Right renal pelvis (tissue), 4 donors: ENCODE results near the gene VAMP3. TPM values are rescaled to one million over a fixed set of nuclear protein-coding genes. Genes with fewer than 3 reads are reported as not detected.

ENCODE experiments used
- DNase-seq, 4 donors: peaks; one replicate each; pipeline ENCODE4 v3.0.0-alpha.2; 2013; ENCODE audit warnings: low read depth in 4 of 4, low spot score in 3 of 4, missing footprints in 1 of 4
- polyA plus RNA-seq, 4 donors: library from polyadenylated mRNA; unstranded; fragments of 120-200 nt; gene quantifications; one replicate each; pipeline ENCODE4 v1.2.1, GENCODE V29; 2013; ENCODE audit not compliant: insufficient read length in 4 of 4

VAMP3 gene
- polyA plus RNA-seq, 4 donors = 103 to 117 (median 113) TPM

DNA sequence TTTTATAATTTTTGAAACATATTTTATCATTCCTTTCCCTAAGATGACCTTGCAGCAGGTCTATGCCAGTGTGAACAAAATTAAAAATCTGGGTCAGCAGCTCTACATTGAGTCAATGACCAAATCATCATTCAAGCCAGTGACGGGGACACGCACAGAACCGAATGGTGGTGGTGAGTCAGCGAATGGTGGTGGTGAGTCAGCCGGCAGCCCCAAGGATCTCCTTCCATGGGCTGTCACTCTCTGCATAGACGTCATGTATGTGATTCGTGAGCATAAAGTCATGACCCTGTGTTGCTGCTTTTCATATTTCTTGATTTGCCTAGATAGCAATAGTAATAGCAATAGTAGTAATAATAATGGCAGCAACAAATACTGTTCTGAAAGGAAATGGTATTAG is 39.3 kb downstream of the VAMP3 start:
- no peak for DNase-seq

DNA sequence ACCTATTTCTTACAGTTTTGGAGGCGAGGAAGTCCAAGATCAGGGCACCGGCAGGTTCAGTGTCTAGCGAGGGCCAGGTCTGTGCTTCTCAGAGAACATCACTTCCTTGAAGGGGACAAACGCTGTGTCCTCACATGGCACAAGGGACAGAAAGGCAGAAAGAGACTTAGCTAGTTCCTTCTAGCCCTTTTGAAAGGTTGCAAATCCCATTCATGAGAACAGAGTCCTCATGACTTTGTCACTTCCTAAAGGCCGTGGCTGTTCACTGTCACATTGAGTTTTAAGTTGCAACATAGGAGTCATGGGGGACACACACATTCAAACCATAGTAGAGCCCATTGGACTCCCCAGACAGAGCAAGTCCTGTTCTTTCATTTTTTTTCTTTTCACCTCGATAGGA is 40.4 kb downstream of the VAMP3 start:
- no peak for DNase-seq

DNA sequence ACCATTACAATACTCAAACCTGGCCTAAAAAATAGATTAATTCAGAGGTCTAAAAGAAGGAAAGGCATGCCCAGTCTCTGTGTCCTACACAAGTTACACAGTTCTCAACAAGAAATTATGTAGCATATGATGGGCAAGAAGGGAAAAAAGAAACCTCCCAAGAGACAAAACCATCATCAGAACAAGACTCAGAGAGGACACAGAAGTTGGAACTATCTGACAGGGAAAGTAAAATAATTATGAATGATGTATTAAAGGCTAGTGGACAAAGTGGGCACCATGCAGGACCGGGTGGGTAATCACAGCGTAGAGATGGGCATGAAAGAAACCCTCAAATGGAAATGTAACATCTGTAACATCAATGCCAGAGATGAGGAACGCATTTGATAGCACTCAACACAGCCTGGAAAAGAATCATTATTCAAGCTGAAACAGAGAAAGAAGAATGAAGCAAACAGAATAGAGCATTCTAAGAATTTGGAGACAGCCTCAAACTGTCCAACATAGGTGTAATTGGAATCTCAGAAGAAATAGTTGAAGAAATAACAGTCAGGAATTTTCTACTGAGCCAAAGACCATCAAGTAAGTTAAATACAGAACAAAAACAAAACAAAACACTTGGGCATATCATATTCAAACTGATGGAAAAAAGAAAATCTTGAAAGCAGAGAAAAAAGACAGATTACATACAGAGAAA is 42.7 kb downstream of the VAMP3 start:
- no peak for DNase-seq

DNA sequence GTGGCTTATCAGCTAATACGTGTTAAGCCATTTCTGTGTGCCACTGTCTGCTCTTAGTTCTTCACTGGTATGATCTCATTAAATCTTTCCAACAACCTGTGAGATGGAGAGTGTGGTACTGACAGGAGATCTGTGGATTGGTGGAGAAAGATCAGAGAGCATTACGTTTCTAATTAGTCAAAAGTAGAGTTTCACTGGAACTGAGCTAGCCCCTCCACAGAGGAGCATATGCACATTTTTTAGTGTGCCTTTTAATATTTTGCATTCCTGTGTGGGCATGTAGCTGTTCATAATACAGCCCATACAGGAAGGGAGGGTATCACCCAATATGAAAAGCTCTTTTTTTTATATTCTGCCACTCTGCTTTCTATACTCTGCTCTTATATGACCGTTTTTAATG is 50.2 kb downstream of the VAMP3 start:
- no peak for DNase-seq

DNA sequence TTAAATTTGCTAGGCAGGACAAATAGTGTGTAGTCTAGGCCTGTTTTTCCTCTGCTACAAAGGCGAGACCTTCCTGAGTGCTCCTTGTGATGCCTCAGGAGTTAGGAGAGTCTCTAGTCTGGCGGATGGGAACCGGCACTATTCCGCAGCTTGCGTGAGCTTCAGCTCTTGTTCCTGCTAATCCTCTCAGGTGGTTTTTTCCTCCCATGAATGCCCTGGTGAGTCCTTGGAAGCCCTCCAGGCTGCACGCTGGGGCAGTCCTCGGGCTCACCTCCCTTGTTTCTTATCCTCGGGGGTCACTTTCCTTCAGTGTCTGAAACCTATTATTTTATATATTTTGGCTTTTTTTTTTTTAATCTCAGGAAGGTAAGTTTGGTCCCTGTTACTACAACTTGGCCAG is 53.6 kb downstream of the VAMP3 start:
- no peak for DNase-seq

DNA sequence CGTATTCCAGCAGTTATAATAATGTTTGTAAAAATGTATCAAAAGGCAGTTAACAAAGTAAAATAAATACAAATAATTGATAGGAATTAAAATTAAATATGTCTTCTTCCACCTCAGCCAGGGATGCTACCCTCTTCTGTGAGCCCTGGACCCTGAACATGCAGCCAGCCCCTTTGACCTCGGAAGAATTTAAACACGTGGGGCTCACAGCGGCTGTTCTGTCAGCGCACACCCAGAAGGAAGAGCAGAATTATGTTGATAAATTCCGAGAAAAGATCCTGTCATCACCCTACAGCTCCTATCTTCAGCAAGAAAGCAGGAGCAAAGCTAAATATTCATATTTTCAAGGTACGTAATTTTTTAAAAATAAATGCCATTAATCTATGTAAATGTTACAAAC is 55.3 kb downstream of the VAMP3 start:
- no peak for DNase-seq

DNA sequence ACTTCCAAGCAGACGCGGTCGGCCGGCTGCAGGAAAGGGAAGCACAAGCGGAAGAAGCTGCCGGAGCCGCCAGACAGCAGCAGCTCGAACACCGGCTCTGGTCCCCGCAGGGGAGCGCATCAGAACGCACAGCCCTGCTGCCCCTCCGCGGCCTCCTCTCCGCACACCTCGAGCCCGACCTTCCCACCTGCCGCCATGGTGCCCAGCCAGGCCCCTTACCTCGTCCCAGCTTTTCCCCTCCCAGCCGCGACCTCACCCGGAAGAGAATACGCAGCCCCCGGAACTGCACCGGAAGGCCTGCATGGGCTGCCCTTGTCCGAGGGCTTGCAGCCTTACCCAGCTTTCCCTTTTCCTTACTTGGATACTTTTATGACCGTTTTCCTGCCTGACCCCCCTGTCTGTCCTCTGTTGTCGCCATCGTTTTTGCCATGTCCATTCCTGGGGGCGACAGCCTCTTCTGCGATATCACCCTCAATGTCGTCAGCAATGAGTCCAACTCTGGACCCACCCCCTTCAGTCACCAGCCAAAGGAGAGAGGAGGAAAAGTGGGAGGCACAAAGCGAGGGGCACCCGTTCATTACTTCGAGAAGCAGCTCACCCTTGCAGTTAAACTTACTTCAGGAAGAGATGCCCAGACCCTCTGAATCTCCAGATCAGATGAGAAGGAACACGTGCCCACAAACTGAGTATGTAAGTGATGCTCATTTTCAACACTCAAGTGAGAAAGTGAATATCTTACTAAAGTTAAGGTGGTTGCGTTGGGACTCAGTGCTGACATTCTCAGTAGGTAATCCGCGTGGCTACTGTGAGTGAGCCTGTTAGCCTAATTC is 56.2 kb downstream of the VAMP3 start:
- no peak for DNase-seq

Other genes with a start within 250 kb of the VAMP3 start
- gene PER3, start 13.0 kb downstream of the VAMP3 start, polyA plus RNA-seq = 10 to 100 TPM; 11.9 to 14.4 (median 13.0) TPM
- under 1 TPM in 3 of 4 donors, not detected in 1; 0.16 to 0.37 (median 0.28) TPM for gene UTS2, start 81.8 kb downstream of the VAMP3 start, polyA plus RNA-seq
- gene TNFRSF9, start 169.5 kb downstream of the VAMP3 start, polyA plus RNA-seq = under 1 TPM; 0.07 to 0.34 (median 0.09) TPM
- gene PARK7, start 190.4 kb downstream of the VAMP3 start, polyA plus RNA-seq = 100 to 1,000 TPM; 311 to 350 (median 342) TPM